NCI-H748 (cell line): ENCODE results near the gene PELI2.

Experiments used
- DNase-seq: peaks from one replicate; lab custom pipeline; 2025; ENCODE audit not compliant: unreplicated experiment; lab: John Stamatoyannopoulos, UW

The PELI2 gene

GRCh38 chr14:56199095-56199981 is 81.1 kb downstream of the PELI2 start:
- DNase-seq, result peak; percentile 15

- no peak for DNase-seq
These were observed 81.9 kb downstream of the PELI2 start for GRCh38 chr14:56199982-56200577.

- no peak for DNase-seq
These were observed 84.0 kb downstream of the PELI2 start for GRCh38 chr14:56202256-56202655.

DNA sequence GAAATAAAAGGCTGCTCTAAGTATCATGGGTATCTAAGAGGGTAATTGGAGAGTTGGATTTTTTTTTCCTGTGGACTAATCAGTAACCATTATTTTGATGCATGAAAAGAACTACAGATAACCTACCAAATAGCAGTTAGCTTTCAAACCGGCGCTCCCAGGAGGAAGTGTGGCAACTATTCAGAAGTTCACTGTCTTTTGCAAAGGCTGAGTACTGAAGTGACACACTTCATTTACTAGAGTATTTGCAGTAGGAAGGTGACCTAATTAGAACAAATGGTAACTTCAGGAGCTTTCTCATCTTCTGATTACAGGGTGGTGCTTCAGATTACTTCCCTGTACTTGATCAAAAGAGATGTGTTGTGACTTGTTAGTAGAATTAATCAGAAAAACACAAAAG is 87.7 kb downstream of the PELI2 start:
- DNase-seq, result peak; percentile 33

- DNase-seq, result no peak
These were observed 88.4 kb downstream of the PELI2 start for GRCh38 chr14:56206596-56206995.

DNA sequence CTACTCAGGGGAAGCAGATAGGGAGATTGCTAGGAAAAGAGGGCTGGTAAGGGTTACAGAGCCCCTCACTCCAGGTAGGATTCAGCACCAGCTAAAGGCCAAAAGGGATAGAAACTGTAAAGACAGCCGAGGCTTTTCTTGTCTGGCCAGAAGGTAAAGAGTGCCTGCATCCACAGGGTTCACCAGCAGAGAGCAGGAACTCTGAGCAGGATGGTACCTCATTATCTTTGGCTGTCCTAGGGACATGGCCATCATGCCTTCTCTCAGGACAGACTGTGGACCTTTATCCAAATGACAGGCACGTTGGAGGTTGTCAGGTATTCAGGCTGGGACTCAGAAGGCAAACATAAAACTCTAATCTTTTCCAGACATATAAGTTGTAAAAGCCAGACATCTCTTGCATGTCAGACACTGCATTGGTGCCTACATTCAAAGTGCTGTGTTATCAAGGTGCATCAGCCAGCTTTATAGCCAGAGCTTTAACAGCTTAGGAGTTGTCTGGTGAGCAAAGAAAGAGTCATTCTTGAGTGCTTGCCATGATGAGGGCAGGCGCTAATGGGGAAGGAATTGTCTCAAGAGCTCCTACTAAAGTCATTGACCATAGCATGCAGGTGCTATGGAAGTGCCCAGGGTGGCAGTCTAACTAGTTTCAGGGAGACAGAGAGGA is 89.5 kb downstream of the PELI2 start:
- DNase-seq, result no peak

- no peak for DNase-seq
These were observed 90.3 kb downstream of the PELI2 start for GRCh38 chr14:56208520-56208919.

- no peak for DNase-seq
These were observed 92.4 kb downstream of the PELI2 start for GRCh38 chr14:56210571-56210970.

DNA sequence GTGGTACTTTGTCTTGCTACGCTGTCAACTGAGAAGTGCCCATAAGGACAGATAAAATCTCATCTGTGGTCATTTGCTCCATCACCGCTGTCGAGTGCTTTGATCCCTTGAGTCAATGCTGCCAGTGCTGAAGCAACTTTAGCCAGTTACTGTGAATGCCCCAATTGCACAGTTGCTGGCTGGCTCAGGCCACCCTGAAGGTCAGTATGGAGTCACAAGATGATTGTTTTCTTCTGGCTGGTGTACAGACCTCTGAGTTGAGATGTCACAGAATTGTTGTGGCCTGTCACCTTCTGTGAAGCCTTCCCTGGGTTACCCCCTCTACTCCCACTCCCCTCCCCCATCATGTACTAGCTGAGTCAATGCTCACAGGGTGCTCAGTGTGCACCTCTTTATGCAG is 92.9 kb downstream of the PELI2 start:
- DNase-seq, result no peak

DNA sequence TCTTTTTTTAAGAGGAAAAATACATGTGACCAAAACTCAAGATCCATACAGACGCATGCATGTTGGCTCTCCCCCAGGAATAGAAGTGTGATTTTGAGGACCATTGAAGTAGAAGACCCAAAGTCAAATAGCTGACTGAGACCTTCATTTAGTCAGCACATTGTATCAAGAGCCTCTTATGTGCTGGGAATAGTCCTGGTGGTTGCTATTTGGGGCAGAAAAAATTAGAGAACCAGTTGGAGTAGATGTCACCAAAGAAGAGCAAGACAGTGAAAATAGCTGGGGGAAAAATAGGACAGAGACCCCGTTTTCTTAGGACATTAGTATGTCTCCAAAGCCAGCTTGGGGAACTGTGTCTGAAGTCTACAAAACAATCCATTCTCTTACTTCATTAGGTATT is 93.6 kb downstream of the PELI2 start:
- DNase-seq, result no peak

DNA sequence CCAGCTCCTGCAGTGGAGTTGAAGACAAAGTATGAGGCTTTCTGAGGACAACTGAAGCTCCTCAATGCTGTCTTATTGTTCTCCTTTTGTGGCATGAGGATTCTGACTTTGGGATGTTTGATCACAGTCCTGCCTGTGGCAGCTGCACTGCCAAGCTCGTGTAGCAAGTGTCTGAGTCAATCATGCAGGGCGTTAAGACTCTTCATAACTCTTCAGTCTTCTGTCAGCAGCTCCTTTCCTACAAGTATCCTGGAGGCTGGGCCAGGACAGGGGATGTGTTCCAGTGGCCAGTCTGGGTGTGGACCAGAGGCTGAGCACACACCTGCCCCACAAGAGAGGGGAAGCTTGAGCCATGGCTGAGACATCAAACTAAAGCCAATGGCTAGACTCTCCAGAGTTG is 94.3 kb downstream of the PELI2 start:
- no peak for DNase-seq

DNA sequence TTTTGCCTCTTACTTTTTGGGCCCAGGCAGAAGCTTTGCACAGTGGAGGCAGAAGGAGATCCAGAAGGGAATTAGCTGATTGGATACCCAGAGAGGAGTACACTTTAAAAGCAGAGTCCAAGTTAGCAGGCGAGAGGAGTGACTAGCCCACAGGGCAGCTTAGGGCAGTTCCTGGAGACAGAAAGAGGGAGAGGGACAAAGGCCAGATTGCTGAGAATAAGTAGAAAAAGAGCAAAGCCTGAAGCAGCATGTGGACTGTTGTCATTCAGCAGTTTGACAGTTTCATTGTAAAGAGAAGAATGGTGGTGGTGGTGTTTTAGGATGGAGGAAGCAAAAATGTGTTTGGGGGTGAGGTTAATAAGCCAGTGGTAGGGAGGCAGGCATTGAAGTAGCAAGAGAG is 95.1 kb downstream of the PELI2 start:
- no peak for DNase-seq

- DNase-seq, result no peak
These were observed 97.0 kb downstream of the PELI2 start for GRCh38 chr14:56215180-56215579.

- DNase-seq, result peak; percentile 79
These were observed 98.6 kb downstream of the PELI2 start for GRCh38 chr14:56216626-56217379.

GRCh38 chr14:56217380-56218045 is 99.3 kb downstream of the PELI2 start:
- no peak for DNase-seq

- DNase-seq, result no peak
These were observed 101.6 kb downstream of the PELI2 start for GRCh38 chr14:56219666-56220413.

GRCh38 chr14:56221382-56222128 is 103.3 kb downstream of the PELI2 start:
- DNase-seq, result no peak

DNA sequence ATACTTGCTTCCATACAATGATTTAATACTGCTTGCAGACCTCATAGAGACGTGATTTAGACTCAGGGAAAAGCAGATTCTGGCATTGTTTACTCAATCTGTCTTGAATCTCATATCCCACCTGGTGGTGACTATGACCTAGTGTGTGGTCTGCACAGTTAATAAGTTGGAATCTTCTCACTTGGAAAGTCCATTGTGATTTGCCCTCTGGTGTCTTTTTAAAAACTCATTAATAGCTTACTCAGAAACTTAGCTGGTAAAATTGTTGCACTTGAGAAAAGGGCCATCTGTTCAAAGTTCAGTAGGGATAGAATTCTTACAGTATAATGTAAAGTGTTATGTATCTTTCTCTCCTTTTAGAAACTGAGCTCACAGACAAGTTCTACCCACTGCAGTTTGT is 106.0 kb downstream of the PELI2 start:
- peak; percentile 14 for DNase-seq
